Subcutaneous abdominal adipose tissue (tissue), 5 donors: Measurements from ENCODE around the gene RRM2.

Experiments used
- H3K27ac ChIP-seq: one replicate; pipeline ENCODE4 v1.7.0; 2013; ENCODE audit warnings: low read depth, mild to moderate bottlenecking, inconsistent platforms, low read length, moderate library complexity
- H3K27me3 ChIP-seq, 5 donors: one replicate each; pipeline ENCODE4 v1.7.0; 2013; ENCODE audit warnings: low read length in 5 of 5, inconsistent platforms in 1 of 5; ENCODE audit not compliant: control insufficient read depth in 5 of 5, insufficient read depth in 4 of 5
- H3K36me3 ChIP-seq, 5 donors: one replicate each; pipeline ENCODE4 v1.7.0; 2013; ENCODE audit warnings: low read length in 5 of 5; ENCODE audit not compliant: control insufficient read depth in 5 of 5, insufficient read depth in 5 of 5
- H3K4me1 ChIP-seq, 5 donors: one replicate each; pipeline ENCODE4 v1.7.0; 2013; ENCODE audit warnings: low read length in 5 of 5, mild to moderate bottlenecking in 3 of 5, moderate library complexity in 1 of 5; ENCODE audit not compliant: control insufficient read depth in 5 of 5, insufficient read depth in 5 of 5
- H3K4me3 ChIP-seq, 5 donors: one replicate each; pipeline ENCODE4 v1.7.0; 2013; ENCODE audit warnings: low read length in 5 of 5, low read depth in 1 of 5
- H3K9ac ChIP-seq, 5 donors: one replicate each; pipeline ENCODE4 v1.7.0; 2013; ENCODE audit warnings: low read length in 5 of 5, mild to moderate bottlenecking in 4 of 5, moderate library complexity in 3 of 5
- H3K9me3 ChIP-seq, 5 donors: one replicate each; pipeline ENCODE4 v1.7.0; 2013; ENCODE audit warnings: low read length in 5 of 5; ENCODE audit not compliant: control insufficient read depth in 5 of 5
- donor health status: healthy.
- donor health status: healthy.
- donor health status: healthy.
- donor health status: healthy.
- donor health status: healthy.

Gene RRM2

DNA sequence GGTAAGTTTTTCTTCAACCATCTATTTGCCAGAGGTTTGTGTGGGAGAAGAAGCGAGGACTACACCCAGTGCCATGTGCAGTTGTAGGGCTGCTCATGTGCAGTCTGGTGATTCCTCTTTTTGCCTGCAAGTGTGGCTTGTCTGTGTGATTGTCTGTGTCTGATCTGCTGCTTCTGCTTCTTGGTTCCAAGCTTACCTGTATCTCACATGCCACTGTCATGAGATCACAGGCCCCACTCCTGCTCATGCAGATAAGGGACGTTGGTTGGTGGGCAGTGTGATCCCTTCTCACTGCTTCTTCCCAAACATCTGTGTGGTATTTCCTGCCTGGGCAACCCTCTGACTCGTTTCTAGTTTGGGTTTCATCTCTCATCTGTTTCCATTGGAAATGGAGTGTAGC lies 27.1 kb downstream of the RRM2 start:
- Histone ChIP-seq H3K9ac (no peak overlapping the region), H3K4me3 (no peak overlapping the region), H3K27ac (no peak overlapping the region), H3K9me3 (no peaks in the 10 kb centered on the region), H3K4me1 (no peaks in the 10 kb centered on the region), H3K27me3 (peaks cover 0 to 3% (median 0%) of the 10 kb centered on the region in 5 donors), H3K36me3 (no peaks in the 10 kb centered on the region)

DNA sequence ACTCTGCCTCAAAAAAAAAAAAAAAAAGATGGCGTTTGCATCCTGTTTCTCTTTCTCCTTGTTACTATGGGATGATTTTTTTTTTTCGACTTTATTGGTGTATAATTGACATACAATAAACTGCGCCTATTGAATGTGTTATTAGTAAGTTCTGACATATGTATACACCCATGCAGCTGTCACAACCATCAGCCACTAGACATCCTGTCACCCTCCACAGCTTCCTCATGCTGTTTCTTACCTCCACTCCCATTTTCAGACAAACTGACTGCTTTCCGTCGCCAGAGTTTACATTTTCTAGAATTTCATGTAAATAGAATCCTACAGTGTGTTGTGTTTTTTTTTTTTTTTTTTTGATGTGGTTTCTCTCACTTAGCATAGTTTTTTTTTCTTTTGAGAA lies 27.9 kb downstream of the RRM2 start:
- no peaks in the 10 kb centered on the region for H3K4me1 ChIP-seq
- H3K27ac ChIP-seq, result no peak overlapping the region
- no peak overlapping the region for H3K9ac ChIP-seq
- no peaks in the 10 kb centered on the region for H3K36me3 ChIP-seq
- no peaks in the 10 kb centered on the region for H3K27me3 ChIP-seq
- no peaks in the 10 kb centered on the region for H3K9me3 ChIP-seq
- no peak overlapping the region for H3K4me3 ChIP-seq

DNA sequence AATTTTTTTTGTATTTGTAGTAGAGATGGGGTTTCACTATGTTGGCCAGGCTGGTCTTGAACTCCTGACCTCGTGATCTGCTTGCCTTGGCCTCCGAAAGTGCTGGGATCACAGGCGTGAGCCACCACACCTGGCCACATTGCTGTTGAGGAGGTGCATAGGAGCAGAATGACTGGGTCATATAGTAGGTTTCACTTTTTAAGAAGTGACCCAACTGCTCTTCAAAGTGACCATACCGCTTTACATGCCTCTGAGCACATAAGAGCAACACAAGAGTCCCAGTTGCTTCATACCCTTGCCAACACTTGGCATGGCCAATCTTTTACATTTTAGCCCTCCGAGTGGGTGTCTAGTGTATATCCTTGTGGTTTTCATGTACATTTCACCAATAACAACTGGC lies 28.9 kb downstream of the RRM2 start:
- H3K36me3 ChIP-seq, result no peaks in the 10 kb centered on the region
- no peak overlapping the region for H3K27ac ChIP-seq
- no peaks in the 10 kb centered on the region for H3K4me1 ChIP-seq
- H3K4me3 ChIP-seq, result no peak overlapping the region
- no peaks in the 10 kb centered on the region for H3K9me3 ChIP-seq
- no peak overlapping the region for H3K9ac ChIP-seq
- H3K27me3 ChIP-seq, result no peaks in the 10 kb centered on the region

DNA sequence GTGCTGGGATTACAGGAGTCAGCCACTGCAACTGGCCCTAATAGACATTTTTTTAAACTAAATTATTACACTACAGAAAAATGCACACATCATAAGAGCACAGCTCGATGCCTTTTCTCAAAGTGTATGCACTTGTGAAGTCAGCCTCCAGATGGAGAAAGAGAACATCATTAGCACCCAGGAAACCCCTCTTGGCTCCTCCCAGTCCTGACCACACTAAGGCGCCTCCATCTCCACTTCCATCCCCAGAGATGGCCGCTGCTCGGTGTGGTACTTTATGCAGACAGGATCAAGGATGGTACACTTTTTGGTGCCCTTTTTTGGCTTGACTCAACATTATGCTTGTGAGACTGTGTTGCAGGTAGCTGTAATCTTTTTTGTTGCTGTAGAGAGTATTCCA lies 34.8 kb downstream of the RRM2 start:
- H3K27ac ChIP-seq, result no peak overlapping the region
- no peaks in the 10 kb centered on the region for H3K36me3 ChIP-seq
- H3K27me3 ChIP-seq, result peaks cover 0 to 7% (median 2%) of the 10 kb centered on the region in 5 donors
- no peaks in the 10 kb centered on the region for H3K9me3 ChIP-seq
- H3K4me1 ChIP-seq, result no peaks in the 10 kb centered on the region
- H3K4me3 ChIP-seq, result no peak overlapping the region
- no peak overlapping the region for H3K9ac ChIP-seq

DNA sequence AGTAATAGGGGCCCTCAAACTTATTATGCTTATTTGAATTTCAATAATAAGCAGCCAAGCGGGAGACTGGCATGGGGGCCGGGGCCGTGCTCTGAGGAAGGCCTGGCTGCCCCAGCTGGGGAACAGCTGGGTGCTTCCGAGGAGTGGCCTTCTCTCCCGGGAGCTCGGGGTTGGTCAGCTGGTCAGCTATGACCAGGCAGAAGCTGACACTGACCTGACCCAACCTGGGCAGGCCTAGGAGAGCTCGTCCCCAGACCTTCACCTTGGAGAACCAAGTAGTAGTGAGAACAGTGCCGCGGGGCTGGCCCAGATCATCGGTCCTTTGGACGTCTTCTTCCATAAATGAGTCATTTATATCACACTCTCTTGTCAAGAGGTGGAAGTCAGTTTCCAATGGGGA lies 36.1 kb downstream of the RRM2 start:
- Histone ChIP-seq H3K27me3 (peaks cover 0 to 7% (median 3%) of the 10 kb centered on the region in 5 donors), H3K9ac (no peak overlapping the region), H3K4me3 (no peak overlapping the region), H3K9me3 (no peaks in the 10 kb centered on the region), H3K36me3 (no peaks in the 10 kb centered on the region), H3K27ac (no peak overlapping the region), H3K4me1 (no peaks in the 10 kb centered on the region)

DNA sequence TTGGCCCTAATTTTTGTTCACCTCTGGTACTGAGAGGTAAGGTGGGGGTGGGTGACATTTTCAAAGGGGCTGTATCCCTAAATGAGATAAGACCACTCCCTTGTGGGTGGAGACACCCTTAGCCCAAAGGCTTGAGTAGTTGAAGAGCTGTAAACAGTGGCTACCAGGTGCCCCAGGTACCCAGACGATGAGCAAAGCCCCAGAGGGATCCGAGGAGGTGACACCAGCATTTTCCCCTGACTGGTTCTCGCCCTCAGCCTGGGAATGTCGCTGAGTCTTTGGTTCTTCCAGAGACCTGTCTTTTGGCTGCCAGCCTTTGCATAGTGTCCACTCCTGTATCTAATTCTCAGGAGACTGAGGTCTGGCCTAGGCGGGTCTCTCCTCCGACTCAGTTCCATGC lies 36.5 kb downstream of the RRM2 start:
- H3K9ac ChIP-seq, result no peak overlapping the region
- no peak overlapping the region for H3K27ac ChIP-seq
- H3K9me3 ChIP-seq, result no peaks in the 10 kb centered on the region
- H3K36me3 ChIP-seq, result no peaks in the 10 kb centered on the region
- no peak overlapping the region for H3K4me3 ChIP-seq
- peaks cover 0 to 7% (median 3%) of the 10 kb centered on the region in 5 donors for H3K27me3 ChIP-seq
- H3K4me1 ChIP-seq, result no peaks in the 10 kb centered on the region

DNA sequence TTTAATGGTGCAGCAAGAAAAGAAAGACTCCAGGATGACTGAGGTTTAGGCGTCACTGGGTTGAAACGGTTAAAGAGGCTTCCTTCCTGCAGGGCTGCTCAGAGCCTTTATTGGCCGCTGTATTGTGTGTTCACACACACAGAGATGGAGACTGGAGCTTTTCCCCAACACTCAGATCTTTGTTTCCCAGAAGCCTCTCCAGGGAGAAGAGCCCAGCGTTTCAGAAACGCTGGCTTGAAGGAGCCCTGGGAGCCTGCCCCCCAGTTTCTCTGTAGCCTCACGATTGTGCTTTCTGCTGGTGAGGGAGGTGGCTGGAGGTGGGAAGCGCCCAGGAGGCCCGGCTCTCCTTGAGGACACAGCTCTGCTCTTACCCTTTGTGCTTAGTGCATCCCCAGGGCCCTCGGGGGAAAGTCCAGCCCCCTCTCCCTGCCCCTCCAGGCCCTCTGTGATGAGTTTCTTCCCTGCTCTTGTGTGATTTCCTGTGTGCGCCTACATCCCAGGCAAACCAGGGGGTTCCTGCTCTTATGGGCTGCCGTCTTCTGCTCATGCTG lies 37.1 kb downstream of the RRM2 start:
- Histone ChIP-seq H3K4me1 (no peaks in the 10 kb centered on the region), H3K9me3 (no peaks in the 10 kb centered on the region), H3K4me3 (no peak overlapping the region), H3K27ac (no peak overlapping the region), H3K9ac (no peak overlapping the region), H3K36me3 (no peaks in the 10 kb centered on the region), H3K27me3 (peaks cover 0 to 7% (median 3%) of the 10 kb centered on the region in 5 donors)

DNA sequence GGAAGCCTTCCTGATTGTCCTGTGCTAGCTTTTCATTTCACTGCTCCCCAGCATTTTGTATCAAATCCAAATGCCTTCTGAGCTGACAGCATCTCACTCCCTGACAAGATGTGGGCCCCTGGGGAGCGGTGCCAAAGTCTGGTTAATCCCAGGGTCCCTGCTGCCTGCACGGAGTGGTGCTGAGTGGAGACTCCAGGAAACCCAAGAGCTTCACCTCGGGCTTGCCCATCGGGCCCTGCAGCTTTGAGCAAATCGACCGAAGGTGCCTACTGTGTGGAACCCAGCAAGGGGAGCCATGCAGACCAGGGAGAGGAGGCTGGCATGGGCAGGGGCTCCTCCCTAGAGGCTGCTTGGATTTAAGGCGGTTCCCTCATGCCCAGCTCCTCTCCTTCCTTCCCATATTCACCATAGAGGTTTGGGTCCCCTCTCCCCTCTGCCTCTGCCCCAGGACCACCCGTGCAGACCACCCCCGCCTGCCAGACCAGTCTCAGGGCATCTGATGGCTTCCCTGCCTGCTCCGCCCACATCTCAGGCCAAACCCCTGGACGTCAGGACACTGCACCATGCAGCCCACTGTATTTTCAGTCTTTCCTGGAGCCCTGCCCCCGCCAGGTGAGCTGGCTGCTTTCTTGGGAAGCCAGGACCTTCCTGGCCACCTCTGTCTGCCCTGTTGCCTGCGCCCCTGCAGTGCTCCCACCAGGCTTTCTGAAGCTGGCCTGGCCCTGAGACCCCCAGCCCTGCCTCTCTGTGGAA lies 37.8 kb downstream of the RRM2 start:
- no peaks in the 10 kb centered on the region for H3K9me3 ChIP-seq
- H3K9ac ChIP-seq, result no peak overlapping the region
- H3K27ac ChIP-seq, result no peak overlapping the region
- peaks cover 0 to 7% (median 3%) of the 10 kb centered on the region in 5 donors for H3K27me3 ChIP-seq
- no peaks in the 10 kb centered on the region for H3K36me3 ChIP-seq
- no peaks in the 10 kb centered on the region for H3K4me1 ChIP-seq
- H3K4me3 ChIP-seq, result no peak overlapping the region

DNA sequence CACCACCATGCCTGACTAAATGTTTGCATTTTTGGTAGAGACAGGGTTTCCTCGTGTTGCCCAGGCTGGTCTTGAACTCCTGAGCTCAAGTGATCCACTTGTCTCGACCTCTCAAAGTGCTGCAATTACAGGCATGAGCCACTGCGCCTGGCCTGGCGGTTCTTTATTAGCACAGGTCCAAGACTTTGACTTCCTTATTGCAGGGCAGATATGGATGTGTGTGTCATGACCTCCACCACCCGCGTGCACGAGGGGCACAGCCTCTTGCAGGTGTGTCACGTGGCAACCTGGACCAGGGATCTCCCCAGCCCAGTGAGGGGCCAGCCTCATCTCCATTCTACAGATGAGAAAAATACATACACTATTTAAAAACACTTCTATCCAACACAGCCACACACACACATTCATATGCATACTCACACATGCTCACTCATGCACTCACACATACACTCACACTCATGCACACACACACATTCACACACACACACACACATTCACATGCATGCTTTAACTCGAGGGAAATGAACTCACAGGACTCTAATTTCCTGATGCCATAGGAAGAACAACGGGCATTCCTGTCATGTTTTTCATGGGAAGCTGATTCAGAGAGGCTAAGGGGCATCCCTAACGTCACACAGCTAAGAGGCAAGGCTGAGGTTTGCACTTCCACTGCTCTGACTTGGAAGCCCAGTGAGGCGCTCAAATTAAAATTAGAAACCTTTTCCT lies 38.8 kb downstream of the RRM2 start:
- no peak overlapping the region for H3K9ac ChIP-seq
- H3K27me3 ChIP-seq, result peaks cover 0 to 7% (median 3%) of the 10 kb centered on the region in 5 donors
- H3K36me3 ChIP-seq, result no peaks in the 10 kb centered on the region
- no peaks in the 10 kb centered on the region for H3K4me1 ChIP-seq
- H3K4me3 ChIP-seq, result no peak overlapping the region
- H3K27ac ChIP-seq, result no peak overlapping the region
- H3K9me3 ChIP-seq, result no peaks in the 10 kb centered on the region

DNA sequence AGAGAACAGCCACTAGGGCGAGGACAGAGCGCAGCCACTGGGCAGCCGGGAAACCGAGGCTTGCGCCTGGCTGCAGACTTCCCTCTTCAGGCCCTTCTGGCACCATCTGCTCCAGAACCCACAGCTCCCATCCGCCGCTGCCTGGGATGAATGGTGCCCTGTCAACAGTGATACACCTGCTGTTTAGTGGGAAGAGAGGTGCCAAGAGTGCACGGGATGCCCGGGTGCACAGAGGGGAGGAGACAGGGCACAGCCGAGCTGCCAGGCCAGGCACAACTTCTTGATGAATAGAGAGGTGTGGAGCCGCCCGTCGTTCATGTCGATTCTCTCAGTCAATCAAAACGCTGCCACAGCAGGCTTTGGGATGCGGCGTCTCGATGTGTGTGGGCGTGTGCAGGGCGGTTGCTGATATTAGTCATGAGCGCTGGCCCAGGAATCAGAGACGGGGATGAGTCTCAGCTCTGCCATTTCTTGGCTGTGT lies 39.5 kb downstream of the RRM2 start:
- Histone ChIP-seq H3K9me3 (no peaks in the 10 kb centered on the region), H3K4me1 (no peaks in the 10 kb centered on the region), H3K27ac (no peak overlapping the region), H3K27me3 (peaks cover 0 to 7% (median 3%) of the 10 kb centered on the region in 5 donors), H3K9ac (no peak overlapping the region), H3K36me3 (no peaks in the 10 kb centered on the region), H3K4me3 (no peak overlapping the region)
